GM18519 (cell line): ENCODE measurements around the gene ZNF672.
"Not testable (repeated sequence)": the region's sequence is repeated elsewhere in the genome, so short reads cannot be mapped to it uniquely, and the experiment has no call there.

ENCODE experiments used
- ATAC-seq: cut with Tn5 transposase; IDR thresholded peaks from one replicate; pipeline ENCODE4 v1.9.1; 2021; ENCODE audit warnings: mild to moderate bottlenecking, moderate library complexity; ENCODE audit not compliant: unreplicated experiment, low FRiP score

The ZNF672 gene

DNA sequence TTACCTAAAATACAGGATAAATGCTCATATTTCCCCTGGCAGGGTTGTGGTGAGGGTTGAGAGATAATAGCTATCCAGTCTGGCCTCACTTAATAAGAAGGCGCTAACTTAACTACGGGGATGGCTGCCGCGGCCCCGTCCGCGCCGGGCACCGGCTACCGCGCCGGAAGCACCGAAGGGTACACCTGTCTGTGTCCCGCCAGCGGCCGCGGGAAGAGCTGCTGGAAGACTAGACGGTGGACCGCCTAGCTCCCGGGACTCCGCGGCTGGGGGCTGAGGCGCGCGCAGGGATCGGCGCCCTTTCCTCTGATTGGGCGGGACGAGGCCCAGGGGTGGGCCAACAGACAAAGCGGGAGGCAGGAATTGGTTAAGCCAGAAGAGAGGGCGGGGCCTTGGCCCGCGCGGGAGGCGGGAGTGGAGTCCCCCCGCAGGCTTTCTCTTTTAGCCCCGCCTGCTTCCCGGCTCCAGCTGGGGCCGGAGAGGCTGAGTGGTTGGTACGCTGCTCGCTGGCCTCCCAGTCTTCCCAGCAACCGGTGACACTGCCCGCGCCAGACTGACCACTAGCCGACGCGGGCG is at the start of gene ZNF672:
Gene ZNF672 (plus strand): TSS at position 444 of the 576 bp plus-strand sequence. CDS start 9,051 bp downstream, outside the sequence.
- peak; percentile 75 for ATAC-seq

DNA sequence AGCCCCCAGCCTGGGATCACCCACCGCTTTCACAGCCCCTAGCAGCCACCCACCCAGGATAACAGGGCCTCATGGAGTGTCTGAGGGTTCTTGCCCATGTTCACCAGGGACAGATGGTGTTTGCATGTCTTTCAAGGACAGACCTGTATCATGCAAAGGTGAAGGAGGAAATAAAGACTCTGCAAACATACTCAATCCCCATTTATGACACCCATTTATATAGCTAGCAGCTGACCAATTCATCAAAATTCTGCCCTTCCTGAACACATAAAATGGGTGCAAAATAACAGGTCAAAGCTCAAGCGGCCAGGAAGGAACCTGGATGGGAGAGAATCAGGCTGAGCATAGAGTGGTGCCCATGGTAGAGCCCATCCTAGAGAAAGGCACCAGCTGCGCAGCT is 49.7 kb upstream of the ZNF672 start:
- ATAC-seq: no peak

DNA sequence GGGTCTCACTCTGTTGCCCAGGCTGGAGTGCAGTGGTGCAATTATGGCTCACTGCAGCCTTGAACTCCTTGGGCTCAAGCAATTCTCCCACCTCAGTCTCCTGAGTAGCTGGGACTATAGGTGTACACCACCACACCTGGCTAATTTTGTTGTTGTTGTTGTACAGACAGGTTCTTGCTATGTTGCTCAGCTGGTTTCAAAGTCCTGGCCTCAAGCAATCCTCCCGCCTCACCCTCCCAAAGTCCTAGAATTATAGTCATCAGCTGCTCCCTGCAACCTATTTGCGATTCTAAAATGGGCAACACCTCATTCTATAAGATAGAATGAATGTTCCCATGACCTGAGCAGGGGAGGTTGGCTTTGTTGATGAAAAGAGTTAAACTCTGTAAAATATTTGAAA is 48.7 kb upstream of the ZNF672 start:
- not testable (repeated sequence) for ATAC-seq

DNA sequence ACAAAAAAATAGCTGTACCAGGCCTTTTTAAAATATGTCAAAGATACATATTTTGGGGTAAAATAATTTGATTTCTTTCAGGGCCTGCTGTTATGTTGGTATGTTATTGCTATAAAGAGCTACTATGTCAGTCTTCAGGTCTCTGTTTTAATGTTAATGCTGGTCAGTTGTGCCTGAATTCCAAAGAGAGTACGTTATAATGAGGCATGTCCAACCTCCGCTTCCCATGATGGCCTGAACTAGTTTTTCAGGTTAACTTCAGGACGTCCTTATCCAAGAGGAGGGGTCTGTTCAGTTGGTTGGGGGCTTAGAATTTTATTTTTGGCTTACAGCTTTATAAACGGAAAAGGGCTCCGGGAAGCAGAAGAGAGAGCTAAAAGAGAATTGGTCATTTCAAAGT is 47.6 kb upstream of the ZNF672 start:
- no peak for ATAC-seq

DNA sequence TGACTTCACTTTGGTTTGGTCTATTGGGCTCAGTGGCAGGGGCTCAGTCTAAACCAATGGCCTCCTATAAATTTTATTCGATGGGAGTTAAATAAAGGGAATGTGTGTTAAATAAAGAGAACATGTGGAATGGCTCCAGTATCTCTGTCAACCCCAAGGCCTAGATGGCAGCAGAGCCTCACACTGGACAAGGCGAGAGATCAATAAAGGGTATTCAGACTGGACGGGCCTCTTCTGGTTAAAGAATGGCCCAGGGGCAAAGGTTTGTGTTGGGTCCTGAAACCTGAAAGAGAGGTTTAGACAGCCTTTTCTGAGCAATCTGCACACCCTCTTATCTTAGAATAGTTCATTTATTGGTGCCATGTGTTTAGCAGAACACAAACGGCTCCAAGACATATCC is 47.0 kb upstream of the ZNF672 start:
- no peak for ATAC-seq

DNA sequence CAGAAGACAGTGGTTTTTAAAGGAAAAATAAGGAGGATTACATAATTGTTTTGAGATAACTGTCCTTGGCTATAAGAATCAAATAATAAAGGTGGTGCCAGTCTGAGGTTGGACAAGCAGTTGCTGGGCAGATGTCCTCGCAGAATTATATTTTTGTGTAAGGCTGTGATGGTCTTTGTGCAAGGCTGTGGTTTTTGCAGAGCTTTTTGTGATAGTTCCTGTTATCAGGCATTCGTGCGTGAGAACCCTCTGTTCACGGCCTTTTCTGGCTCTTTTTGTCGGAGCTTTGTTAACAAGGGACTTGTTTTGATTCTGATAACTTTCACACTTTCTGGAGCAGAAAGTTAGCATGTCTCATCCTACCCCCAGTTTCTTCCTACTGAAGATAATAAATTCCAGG is 45.7 kb upstream of the ZNF672 start:
- peak; percentile 46 for ATAC-seq

DNA sequence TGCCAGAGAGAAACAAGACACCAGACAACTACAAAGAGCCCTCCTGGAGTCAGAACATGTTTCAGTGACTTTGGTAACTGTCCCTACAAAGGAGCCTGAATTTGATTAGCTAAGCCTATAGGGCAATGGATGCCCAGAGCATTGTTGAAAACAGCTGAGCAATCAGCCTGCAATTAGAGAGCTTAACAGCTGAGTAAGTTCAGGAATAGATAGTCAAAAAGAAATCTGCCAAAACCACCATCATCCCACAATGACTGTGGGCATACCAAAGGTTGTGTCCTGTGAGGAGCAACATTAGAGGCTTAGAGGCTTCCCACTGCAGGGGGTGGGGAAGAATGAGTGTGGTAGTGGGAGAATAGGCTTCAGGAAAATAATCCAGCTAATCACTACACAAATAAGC is 44.4 kb upstream of the ZNF672 start:
- ATAC-seq: peak; percentile 90

DNA sequence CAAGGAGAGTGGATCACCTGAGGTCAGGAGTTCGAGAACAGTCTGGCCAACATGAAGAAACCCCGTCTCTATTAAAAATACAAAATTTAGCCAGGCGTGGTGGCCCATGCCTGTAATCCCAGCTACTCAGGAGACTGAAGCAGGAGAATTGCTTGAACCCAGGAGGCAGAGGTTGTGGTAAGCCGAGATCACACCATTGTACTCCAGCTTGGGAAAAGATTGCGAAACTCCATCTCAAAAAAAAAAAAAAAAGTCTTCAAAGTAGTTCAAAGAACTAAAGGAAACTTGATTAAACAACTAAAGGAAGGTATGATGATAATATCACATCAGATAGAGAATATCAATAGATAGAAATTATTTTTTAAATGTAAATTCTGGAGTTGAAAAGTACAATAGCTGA is 43.4 kb upstream of the ZNF672 start:
- ATAC-seq: not testable (repeated sequence)

DNA sequence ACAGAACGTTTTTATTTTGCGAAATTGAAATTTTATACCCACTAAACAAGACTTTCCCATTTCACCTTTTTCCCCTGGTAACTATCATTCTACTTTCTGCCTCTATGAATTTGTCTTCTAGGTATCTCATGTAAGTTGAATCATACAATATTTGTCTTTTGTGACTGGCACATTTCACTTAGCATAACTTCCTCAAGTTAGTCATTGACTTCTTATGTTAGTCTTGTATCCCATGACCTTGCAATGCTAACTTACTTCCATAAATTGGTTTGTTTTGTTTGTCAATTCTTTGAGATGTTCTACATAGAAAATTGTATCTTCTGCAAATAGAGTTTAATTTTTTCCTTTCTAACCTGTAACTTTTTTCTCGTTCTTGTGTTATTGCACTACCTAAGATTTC is 39.2 kb upstream of the ZNF672 start:
- no peak for ATAC-seq

DNA sequence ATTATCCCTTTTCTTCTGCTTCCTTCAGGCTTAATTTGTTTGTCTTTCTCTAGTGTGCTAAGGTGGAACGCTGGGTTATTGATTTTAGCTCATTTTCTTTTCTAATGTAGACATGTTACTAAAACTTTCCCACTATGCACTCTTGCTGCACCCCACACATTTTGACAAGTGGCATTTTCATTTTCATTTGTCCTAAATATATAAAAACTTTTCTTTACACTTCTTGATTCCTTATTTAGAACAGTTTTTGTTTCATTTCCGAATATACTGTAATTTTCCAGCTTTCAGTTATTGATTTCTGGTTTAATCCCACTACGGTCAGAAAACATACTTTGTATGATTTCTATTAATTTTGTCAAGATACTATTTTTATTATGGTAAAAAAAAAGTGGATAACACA is 37.6 kb upstream of the ZNF672 start:
- ATAC-seq: no peak

DNA sequence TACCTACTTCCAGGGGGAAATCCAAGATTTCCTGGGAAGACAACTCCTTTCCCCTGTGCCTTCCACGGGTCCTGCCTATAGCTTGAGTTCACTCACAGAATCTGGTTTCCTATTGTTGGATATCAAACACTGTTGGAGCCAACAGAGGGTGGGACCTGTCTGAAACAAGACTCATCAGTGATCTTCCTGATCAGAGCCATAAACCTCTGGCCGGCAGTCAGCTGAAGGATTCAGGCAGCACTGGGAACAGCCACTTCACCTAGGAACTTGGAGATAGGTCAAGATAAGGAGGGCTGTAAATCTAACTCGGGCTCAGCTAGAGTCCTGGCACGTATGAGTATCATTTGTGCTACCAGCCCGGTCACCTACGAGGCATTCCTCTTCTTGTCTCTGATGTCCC is 35.6 kb upstream of the ZNF672 start:
- ATAC-seq: no peak

DNA sequence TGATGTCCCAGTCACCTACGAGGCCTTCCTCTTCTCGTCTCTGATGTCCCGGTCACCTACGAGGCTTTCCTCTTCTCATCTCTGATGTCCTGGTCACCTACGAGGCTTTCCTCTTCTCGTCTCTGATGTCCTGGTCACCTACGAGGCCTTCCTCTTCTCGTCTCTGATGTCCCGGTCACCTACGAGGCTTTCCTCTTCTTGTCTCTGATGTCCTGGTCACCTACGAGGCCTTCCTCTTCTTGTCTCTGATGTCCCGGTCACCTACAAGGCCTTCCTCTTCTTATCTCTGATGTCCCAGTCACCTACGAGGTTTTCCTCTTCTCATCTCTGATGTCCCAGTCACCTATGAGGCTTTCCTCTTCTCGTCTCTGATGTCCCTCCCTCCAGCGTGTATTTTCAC is 34.5 kb upstream of the ZNF672 start:
- ATAC-seq: not testable (repeated sequence)

DNA sequence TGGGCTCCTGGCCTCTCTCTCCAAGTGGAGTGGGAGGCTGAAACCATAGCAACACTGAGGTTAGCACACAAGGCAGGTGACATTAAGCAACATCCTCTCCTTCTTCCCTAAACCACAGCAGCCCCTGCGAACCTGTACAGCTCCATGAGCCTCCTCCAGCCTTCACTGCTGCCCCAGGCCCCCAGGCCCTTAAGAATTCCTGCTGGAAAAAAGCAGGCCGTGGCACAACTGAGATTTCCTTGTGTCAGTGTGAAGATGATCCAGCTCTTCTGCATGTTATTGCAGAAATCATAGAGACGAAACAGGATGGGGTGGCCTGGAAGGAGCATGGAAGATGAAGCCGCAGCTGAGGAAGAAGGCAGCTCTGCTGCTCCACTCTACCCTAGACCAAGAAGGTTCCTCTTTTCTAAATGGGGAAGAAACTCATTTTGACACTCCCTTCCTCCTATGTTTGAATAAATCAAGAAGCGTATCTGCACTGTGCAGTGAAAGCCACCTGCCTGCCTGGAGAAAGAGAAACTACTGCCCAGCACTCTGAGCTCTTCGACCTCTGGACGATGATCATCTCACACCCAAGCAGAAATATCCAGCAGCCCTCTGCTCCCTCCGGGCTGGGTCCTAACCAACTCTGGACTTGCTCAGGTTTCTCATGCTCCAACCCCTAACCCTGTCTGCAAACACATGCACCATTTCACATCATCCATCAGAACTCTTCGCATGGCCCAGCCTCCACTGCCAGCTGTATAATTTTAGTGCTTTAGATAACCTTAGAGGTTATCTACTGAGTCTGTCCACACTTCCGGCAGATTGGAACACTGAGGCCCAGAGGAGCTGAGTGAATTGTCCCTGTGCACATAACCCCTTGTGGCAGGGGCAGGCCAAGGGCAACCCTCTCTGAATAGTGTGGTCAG is 33.0 kb upstream of the ZNF672 start:
- peak; percentile 88 for ATAC-seq

DNA sequence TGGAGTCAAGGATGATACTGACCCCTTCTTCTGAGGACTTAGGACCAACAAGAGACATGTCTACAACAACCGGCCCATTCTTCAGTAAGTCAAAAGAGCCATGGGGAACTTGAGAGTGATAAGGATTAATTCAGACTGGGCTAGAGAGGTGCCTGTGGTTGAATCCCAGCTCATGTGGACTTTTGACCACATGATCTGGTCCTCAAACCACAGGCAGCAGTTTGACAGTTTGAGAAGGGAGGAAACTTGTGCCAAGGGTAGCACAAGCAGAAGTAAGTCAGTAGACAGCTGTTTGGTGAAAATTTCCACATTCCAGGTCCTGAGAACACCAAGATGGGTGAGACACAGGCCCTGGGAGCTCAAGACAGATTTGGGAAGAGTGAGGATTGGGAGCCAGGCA is 32.1 kb upstream of the ZNF672 start:
- ATAC-seq: no peak

DNA sequence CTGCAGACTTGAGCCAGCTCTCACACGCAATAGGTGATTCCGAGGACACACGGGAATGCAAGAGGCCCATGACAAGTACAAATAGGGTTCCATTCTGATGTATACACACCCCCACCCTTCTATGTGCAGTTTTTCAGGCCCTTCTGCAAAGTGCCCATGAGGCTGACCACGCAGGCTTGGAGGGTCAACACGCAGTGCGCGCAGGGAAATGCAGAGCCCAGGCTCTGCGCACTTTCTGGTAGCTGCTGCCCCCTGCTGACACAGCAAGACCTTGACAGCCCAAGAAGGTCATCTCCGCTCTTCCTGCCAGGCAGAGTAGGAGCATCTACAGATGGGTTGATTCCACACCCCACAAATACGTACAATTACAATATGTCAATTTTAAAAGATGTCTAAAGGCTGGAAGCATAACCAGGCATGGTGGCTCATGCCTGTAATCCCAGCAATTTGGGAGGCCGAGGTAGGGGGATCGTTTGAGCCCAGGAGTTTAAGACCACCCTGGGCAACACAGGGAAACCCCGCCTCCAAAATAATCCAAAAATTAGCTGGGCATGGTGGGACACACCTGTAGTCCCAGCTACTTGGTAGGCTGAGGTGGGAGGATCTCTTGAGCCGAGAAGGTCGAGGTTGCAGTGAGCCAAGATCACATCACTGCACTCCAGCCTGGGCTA is 30.8 kb upstream of the ZNF672 start:
- ATAC-seq: peak; percentile 52

DNA sequence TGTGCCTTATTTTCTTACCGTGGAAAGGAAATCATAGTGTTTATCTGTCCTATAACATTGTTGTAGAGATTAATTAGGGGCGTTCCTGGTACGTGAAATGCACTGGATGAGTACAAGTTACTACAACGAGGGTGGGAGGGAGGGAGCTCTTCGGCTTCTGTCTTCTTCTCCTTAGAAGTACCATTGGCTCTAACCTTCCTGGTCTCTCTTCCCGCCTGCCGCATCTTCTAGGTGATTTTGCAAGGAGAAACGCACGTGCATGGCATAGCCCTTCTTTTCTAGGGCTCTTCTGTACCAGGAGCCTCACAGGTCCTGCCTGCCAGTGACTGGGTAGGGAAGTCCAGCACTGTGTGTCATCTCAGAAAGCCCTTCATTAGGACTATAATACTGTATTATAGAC is 29.1 kb upstream of the ZNF672 start:
- ATAC-seq: no peak

DNA sequence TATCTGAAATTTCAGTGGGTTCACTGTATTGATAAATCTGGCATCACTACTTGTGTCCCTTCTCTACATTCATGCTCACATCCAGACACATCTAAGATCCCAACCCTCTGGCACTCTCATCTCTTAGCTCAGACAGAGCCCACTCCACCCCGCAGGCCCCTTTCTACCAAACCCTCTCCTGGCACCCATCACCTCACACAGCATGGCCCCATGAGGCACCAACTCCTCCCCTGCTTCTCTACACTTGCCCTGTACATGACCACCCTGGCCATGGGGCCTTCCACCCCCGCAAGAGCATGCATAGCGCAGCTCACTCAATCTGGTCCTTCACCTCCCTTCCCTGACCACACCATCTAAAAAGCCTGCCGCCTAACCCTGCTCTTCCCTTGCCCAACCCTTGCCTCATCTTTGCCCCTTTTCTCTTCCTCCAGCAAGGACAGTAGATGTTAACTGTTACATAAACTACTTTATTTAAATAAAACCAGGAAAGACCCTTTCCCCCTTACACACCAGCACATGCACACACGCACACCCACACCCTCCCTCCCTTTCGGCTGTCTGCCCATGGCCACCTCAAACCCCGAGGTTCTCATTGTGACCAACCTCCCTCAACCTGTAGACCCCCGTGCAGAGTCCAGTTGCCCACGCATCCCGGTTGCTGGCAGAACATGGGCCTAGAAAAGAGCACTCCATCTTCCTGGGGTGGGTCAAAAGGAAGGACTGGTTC is 27.9 kb upstream of the ZNF672 start:
- ATAC-seq: no peak

DNA sequence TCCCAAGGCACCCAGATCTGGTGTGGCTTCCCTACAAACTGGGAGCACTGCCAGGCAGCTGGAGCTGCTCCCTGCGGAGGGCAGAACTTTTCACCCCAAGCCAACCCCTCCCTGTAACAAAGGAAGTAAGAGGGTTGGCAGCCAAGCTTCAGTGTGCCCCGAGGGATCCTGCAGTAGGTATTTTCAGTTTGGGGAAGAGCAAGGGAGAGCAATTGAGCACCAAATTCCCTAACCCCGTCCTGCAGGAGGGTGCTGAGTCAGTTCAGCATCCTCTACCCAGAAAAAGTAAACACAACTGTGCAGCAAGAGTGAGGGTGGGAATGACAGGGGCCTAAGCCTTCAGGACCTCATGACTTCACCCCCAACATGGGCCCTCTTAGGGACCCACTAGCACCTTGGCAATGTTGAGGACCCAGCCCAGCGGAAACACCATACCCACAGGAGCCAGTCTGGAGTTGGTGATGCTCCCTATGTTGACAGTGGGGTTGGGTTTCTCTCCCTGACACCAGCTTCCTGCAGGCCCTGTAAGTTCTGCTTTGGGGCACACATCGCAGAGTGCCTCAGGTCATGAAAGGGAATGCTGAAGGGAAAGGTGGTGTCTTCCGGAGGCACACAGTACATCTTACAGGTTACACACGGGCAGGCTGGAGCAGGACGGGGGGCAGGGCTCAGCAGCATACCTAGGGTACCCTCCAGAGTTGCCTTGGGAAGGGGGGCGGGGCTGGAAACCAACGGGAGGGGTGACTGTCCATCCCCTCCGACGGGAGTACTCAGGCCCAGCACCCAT is 27.1 kb upstream of the ZNF672 start:
- no peak for ATAC-seq

DNA sequence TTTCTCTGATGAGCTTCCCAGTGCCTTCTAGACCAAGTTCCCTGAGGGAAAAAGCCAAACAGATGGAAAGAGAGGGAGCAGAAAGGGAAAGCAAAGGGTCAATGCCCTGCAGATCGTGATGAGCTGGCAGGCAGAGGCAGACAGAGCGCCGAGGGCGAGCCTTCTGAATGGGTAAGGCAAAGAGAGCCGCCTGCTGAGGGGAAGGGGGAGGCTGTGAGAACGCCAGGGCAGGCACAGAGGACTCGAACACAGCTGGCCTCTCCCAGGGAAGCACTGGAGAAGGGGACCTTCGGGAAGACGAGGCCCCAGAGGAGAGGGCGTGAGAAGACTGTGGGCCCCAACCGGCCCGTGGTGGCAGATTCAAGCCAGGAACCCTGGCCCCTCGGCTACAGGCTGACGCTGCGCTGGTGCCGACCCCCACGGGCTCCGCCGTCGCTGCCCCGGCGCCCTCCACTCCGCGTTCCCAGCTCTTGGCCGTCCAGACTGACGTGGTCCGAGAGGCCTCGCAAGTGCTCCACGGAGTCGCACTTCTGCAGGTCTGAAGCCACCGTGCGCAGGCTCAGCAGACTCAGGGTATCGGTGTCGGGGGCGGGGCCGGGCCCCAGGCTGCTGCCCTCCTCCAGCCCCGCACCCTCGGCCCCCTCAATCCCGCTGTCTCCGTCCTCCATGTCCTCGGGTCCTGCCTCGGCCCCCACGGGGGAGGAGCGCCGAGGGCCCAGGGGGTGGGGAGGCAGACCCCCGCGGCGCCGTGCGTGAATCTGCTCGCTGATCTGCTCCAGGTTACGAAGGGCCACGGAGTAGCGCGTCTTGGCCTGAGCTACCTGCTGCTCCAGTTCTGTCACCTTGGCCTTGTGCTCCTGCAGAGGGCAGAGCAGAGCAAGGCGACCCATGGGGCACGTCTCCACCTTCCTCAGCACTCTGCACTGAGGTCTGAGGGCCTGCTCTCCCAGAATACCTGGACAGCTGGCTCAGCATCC is 26.2 kb upstream of the ZNF672 start:
- no peak for ATAC-seq
